ENCODE data around the gene DLD. TPM values are rescaled to one million over a fixed set of nuclear protein-coding genes. Genes with fewer than 3 reads are reported as not detected.
"Not testable (repeated sequence)": the region's sequence is repeated elsewhere in the genome, so short reads cannot be mapped to it uniquely, and the experiment has no call there.

The DLD gene
- 49.9 and 52.2 TPM in 2 replicates for total RNA-seq (2012; rRNA removed)

- Histone ChIP-seq H3K27me3 (ENCODE audit: control insufficient read depth, insufficient read depth, low read length) (peaks cover under 1% of the 10 kb centered on the region), H3K4me3 (ENCODE audit: low read length) (peak within 1 kb of the TSS; percentile 80), H3K9ac (ENCODE audit: low read depth, low read length) (peak within 1 kb of the TSS; percentile 87), H3K36me3 (ENCODE audit: insufficient read depth, low read length) (peaks cover 21% of the 10 kb centered on the region), H3K4me1 (ENCODE audit: control insufficient read depth, insufficient read depth, low read length) (peaks cover 18% of the 10 kb centered on the region), H3K9me3 (replicated peaks; ENCODE audit: low read length) (no peaks in the 10 kb centered on the region), H3K4me2 (ENCODE audit: low read length) (peak within 1 kb of the TSS; percentile 85)
Observed at GRCh38 chr7:107890962-107891635, at the start of gene DLD. Gene DLD (plus strand): TSS chr7:107891183. CDS start chr7:107891251, 68 bp downstream.

GRCh38 chr7:107842213-107842612 is 48.8 kb upstream of the DLD start:
- Histone ChIP-seq H3K36me3 (ENCODE audit: insufficient read depth, low read length) (no peaks in the 10 kb centered on the region), H3K9me3 (replicated peaks; ENCODE audit: low read length) (no peaks in the 10 kb centered on the region), H3K4me3 (ENCODE audit: low read length) (no peak overlapping the region), H3K27me3 (ENCODE audit: control insufficient read depth, insufficient read depth, low read length) (peaks cover 20% of the 10 kb centered on the region), H3K9ac (ENCODE audit: low read depth, low read length) (no peak overlapping the region), H3K4me1 (ENCODE audit: control insufficient read depth, insufficient read depth, low read length) (no peaks in the 10 kb centered on the region), H3K4me2 (ENCODE audit: low read length) (no peak overlapping the region)

- H3K9me3 ChIP-seq (replicated peaks; ENCODE audit: low read length), result no peaks in the 10 kb centered on the region
- no peaks in the 10 kb centered on the region for H3K4me1 ChIP-seq (ENCODE audit: control insufficient read depth, insufficient read depth, low read length)
- peaks cover 17% of the 10 kb centered on the region for H3K27me3 ChIP-seq (ENCODE audit: control insufficient read depth, insufficient read depth, low read length)
- no peak overlapping the region for H3K4me2 ChIP-seq (ENCODE audit: low read length)
- no peaks in the 10 kb centered on the region for H3K36me3 ChIP-seq (ENCODE audit: insufficient read depth, low read length)
- no peak overlapping the region for H3K9ac ChIP-seq (ENCODE audit: low read depth, low read length)
- H3K4me3 ChIP-seq (ENCODE audit: low read length), result no peak overlapping the region
Observed at GRCh38 chr7:107843184-107843583, 47.8 kb upstream of the DLD start.

GRCh38 chr7:107846324-107846723 is 44.7 kb upstream of the DLD start:
- Histone ChIP-seq H3K4me2 (ENCODE audit: low read length) (no peak overlapping the region), H3K9ac (ENCODE audit: low read depth, low read length) (no peak overlapping the region), H3K4me3 (ENCODE audit: low read length) (no peak overlapping the region), H3K36me3 (ENCODE audit: insufficient read depth, low read length) (no peaks in the 10 kb centered on the region), H3K9me3 (replicated peaks; ENCODE audit: low read length) (no peaks in the 10 kb centered on the region), H3K27me3 (ENCODE audit: control insufficient read depth, insufficient read depth, low read length) (peaks cover 7% of the 10 kb centered on the region), H3K4me1 (ENCODE audit: control insufficient read depth, insufficient read depth, low read length) (no peaks in the 10 kb centered on the region)

- no peaks in the 10 kb centered on the region for H3K36me3 ChIP-seq (ENCODE audit: insufficient read depth, low read length)
- H3K4me1 ChIP-seq (ENCODE audit: control insufficient read depth, insufficient read depth, low read length), result no peaks in the 10 kb centered on the region
- H3K4me3 ChIP-seq (ENCODE audit: low read length), result no peak overlapping the region
- H3K9me3 ChIP-seq (replicated peaks; ENCODE audit: low read length), result no peaks in the 10 kb centered on the region
- H3K9ac ChIP-seq (ENCODE audit: low read depth, low read length), result no peak overlapping the region
- no peak overlapping the region for H3K4me2 ChIP-seq (ENCODE audit: low read length)
- H3K27me3 ChIP-seq (ENCODE audit: control insufficient read depth, insufficient read depth, low read length), result peaks cover 7% of the 10 kb centered on the region
Observed at GRCh38 chr7:107847168-107847835, 43.7 kb upstream of the DLD start.

GRCh38 chr7:107847836-107848175 is 43.2 kb upstream of the DLD start:
- not testable (repeated sequence) for H3K9me3 ChIP-seq (replicated peaks; ENCODE audit: low read length); H3K36me3 ChIP-seq (ENCODE audit: insufficient read depth, low read length); H3K4me3 ChIP-seq (ENCODE audit: low read length); H3K9ac ChIP-seq (ENCODE audit: low read depth, low read length); H3K4me1 ChIP-seq (ENCODE audit: control insufficient read depth, insufficient read depth, low read length); H3K4me2 ChIP-seq (ENCODE audit: low read length); H3K27me3 ChIP-seq (ENCODE audit: control insufficient read depth, insufficient read depth, low read length)

GRCh38 chr7:107848211-107848610 is 42.8 kb upstream of the DLD start:
- not testable (repeated sequence) for H3K36me3 ChIP-seq (ENCODE audit: insufficient read depth, low read length); H3K4me2 ChIP-seq (ENCODE audit: low read length); H3K9me3 ChIP-seq (replicated peaks; ENCODE audit: low read length); H3K4me3 ChIP-seq (ENCODE audit: low read length); H3K4me1 ChIP-seq (ENCODE audit: control insufficient read depth, insufficient read depth, low read length); H3K9ac ChIP-seq (ENCODE audit: low read depth, low read length); H3K27me3 ChIP-seq (ENCODE audit: control insufficient read depth, insufficient read depth, low read length)

- Histone ChIP-seq H3K9ac (ENCODE audit: low read depth, low read length) (no peak overlapping the region), H3K4me3 (ENCODE audit: low read length) (no peak overlapping the region), H3K9me3 (replicated peaks; ENCODE audit: low read length) (no peaks in the 10 kb centered on the region), H3K4me2 (ENCODE audit: low read length) (no peak overlapping the region), H3K4me1 (ENCODE audit: control insufficient read depth, insufficient read depth, low read length) (peaks cover 5% of the 10 kb centered on the region), H3K27me3 (ENCODE audit: control insufficient read depth, insufficient read depth, low read length) (peaks cover 7% of the 10 kb centered on the region), H3K36me3 (ENCODE audit: insufficient read depth, low read length) (no peaks in the 10 kb centered on the region)
Observed at GRCh38 chr7:107850216-107850615, 40.8 kb upstream of the DLD start.

- Histone ChIP-seq H3K4me1 (ENCODE audit: control insufficient read depth, insufficient read depth, low read length) (peaks cover 6% of the 10 kb centered on the region), H3K36me3 (ENCODE audit: insufficient read depth, low read length) (no peaks in the 10 kb centered on the region), H3K4me3 (ENCODE audit: low read length) (no peak overlapping the region), H3K27me3 (ENCODE audit: control insufficient read depth, insufficient read depth, low read length) (peaks cover 7% of the 10 kb centered on the region), H3K4me2 (ENCODE audit: low read length) (no peak overlapping the region), H3K9ac (ENCODE audit: low read depth, low read length) (no peak overlapping the region), H3K9me3 (replicated peaks; ENCODE audit: low read length) (no peaks in the 10 kb centered on the region)
Observed at GRCh38 chr7:107850643-107851042, 40.3 kb upstream of the DLD start.

GRCh38 chr7:107854454-107854853 is 36.5 kb upstream of the DLD start:
- H3K36me3 ChIP-seq (ENCODE audit: insufficient read depth, low read length), result no peaks in the 10 kb centered on the region
- no peaks in the 10 kb centered on the region for H3K9me3 ChIP-seq (replicated peaks; ENCODE audit: low read length)
- no peak overlapping the region for H3K9ac ChIP-seq (ENCODE audit: low read depth, low read length)
- H3K4me2 ChIP-seq (ENCODE audit: low read length), result no peak overlapping the region
- no peak overlapping the region for H3K4me3 ChIP-seq (ENCODE audit: low read length)
- H3K27me3 ChIP-seq (ENCODE audit: control insufficient read depth, insufficient read depth, low read length), result peaks cover 4% of the 10 kb centered on the region
- peaks cover 24% of the 10 kb centered on the region for H3K4me1 ChIP-seq (ENCODE audit: control insufficient read depth, insufficient read depth, low read length)

GRCh38 chr7:107854989-107855388 is 36.0 kb upstream of the DLD start:
- Histone ChIP-seq H3K4me3 (ENCODE audit: low read length) (no peak overlapping the region), H3K9ac (ENCODE audit: low read depth, low read length) (no peak overlapping the region), H3K4me1 (ENCODE audit: control insufficient read depth, insufficient read depth, low read length) (peaks cover 24% of the 10 kb centered on the region), H3K4me2 (ENCODE audit: low read length) (no peak overlapping the region), H3K27me3 (ENCODE audit: control insufficient read depth, insufficient read depth, low read length) (peaks cover 4% of the 10 kb centered on the region), H3K9me3 (replicated peaks; ENCODE audit: low read length) (no peaks in the 10 kb centered on the region), H3K36me3 (ENCODE audit: insufficient read depth, low read length) (no peaks in the 10 kb centered on the region)

All from skeletal muscle satellite cell (primary cell).